ENCODE results near the gene TLCD3B. TPM values are rescaled to one million over a fixed set of nuclear protein-coding genes. Genes with fewer than 3 reads are reported as not detected.

Gene TLCD3B
- total RNA-seq, 1 experiment from 2014 or later, result 20.9 TPM

DNA sequence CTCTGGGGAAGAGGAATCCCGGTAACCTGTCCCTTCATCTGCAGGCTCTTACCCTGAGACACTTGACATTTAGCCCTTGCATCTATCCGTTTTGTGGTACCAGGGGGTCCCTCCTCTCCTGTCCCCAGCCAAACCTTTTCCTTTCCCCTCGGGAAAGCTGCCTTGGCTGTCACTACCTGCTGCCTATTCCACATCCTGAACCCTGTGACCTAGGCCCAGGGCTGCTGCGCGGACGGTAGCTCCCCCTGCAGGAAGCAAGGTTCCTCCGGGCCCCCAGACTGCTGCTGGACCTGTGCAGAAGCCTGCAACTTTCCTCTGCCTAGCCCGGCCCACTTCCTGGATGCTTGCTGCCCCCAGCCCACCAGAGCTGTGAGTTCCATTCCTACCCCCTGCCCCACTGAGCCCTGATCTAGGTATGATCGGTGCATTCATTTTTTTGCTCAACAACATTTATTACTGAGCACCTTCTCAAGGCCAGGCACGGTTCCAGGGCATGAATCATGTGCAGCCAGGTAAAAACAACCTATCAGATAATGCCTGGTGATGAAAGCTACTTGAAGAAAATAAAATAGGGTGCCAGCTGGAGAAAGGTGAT is 24.0 kb upstream of the TLCD3B start:
- Histone ChIP-seq H2AK5ac (ENCODE audit: insufficient read length, low read length) (no peak overlapping the region), H3K9me3 (ENCODE audit: control insufficient read depth, low read depth, low read length) (no peaks in the 10 kb centered on the region), H3K79me2 (ENCODE audit: insufficient read depth, low read length) (no peaks in the 10 kb centered on the region), H3K56ac (ENCODE audit: insufficient read length, low read depth, low read length) (no peak overlapping the region), H3K4me2 (ENCODE audit: insufficient read depth, insufficient read length, low read length) (no peak overlapping the region), H4K8ac (replicated peaks; ENCODE audit: insufficient read length, low read depth, low read length) (no peak overlapping the region), H3T11ph (ENCODE audit: low read length) (no peak overlapping the region), H3K27ac (ENCODE audit: insufficient read length, low read depth, low read length) (no peak overlapping the region), H3K23me2 (ENCODE audit: insufficient read length, low read depth, low read length, poor library complexity, severe bottlenecking) (peaks cover 9% of the 10 kb centered on the region), H4K20me1 (ENCODE audit: control insufficient read depth, insufficient read depth, insufficient read length) (no peaks in the 10 kb centered on the region), H2AFZ (ENCODE audit: low read length) (no peak overlapping the region), H3K4ac (ENCODE audit: low read depth, low read length) (no peak overlapping the region), H2BK20ac (ENCODE audit: low read depth, low read length, poor library complexity, severe bottlenecking) (no peak overlapping the region), H3K4me1 (ENCODE audit: insufficient read depth, low read length) (no peaks in the 10 kb centered on the region), H4K91ac (ENCODE audit: insufficient read length, low read depth, low read length) (no peak overlapping the region), H3K14ac (ENCODE audit: insufficient read depth, low read length) (no peak overlapping the region), H4K5ac (ENCODE audit: insufficient read length, low read depth, low read length) (no peak overlapping the region), H3K79me1 (ENCODE audit: insufficient read depth, low read depth, low read length, poor library complexity, severe bottlenecking) (no peaks in the 10 kb centered on the region), H3K23ac (ENCODE audit: insufficient read length, low read depth, low read length) (no peak overlapping the region), H2BK15ac (ENCODE audit: low read depth, low read length) (no peak overlapping the region), H2BK120ac (ENCODE audit: low read depth, low read length, poor library complexity, severe bottlenecking) (no peak overlapping the region), H2BK5ac (ENCODE audit: insufficient read length, low read length) (no peak overlapping the region), H3K18ac (ENCODE audit: insufficient read length, low read depth, low read length) (no peak overlapping the region), H3K9ac (ENCODE audit: extremely low read depth, insufficient read length, low read length) (no peak overlapping the region), H2BK12ac (ENCODE audit: insufficient read length, low read depth, low read length) (no peak overlapping the region), H3K27me3 (ENCODE audit: insufficient read depth, low read length) (no peaks in the 10 kb centered on the region)
- H3K36me3 Mint-ChIP-seq (ENCODE audit: insufficient read depth in 1 of 3, low read depth in 3 of 3), result no peaks in the 10 kb centered on the region
- peaks cover 13 to 16% of the 10 kb centered on the region in 2 experiments for H3K4me1 Mint-ChIP-seq
- no CpG with 5 or more reads among the region's 10 CpGs for WGBS (ENCODE audit: extremely low coverage, insufficient read length, low lambda C conversion rate)
- H3K27ac Mint-ChIP-seq, result no peak overlapping the region
- peak; percentile 86 for DNase-seq
- H3K9me3 Mint-ChIP-seq, result no peaks in the 10 kb centered on the region
- peaks cover 14% of the 10 kb centered on the region for H3K27me3 Mint-ChIP-seq (ENCODE audit: low read depth)
- TF ChIP-seq, protein P1, sequence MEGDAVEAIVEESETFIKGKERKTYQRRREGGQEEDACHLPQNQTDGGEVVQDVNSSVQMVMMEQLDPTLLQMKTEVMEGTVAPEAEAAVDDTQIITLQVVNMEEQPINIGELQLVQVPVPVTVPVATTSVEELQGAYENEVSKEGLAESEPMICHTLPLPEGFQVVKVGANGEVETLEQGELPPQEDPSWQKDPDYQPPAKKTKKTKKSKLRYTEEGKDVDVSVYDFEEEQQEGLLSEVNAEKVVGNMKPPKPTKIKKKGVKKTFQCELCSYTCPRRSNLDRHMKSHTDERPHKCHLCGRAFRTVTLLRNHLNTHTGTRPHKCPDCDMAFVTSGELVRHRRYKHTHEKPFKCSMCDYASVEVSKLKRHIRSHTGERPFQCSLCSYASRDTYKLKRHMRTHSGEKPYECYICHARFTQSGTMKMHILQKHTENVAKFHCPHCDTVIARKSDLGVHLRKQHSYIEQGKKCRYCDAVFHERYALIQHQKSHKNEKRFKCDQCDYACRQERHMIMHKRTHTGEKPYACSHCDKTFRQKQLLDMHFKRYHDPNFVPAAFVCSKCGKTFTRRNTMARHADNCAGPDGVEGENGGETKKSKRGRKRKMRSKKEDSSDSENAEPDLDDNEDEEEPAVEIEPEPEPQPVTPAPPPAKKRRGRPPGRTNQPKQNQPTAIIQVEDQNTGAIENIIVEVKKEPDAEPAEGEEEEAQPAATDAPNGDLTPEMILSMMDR (conservative IDR thresholded peaks at IDR 0.05), result peak; percentile 84
- H3K4me3 Mint-ChIP-seq, result peak overlapping the region; percentile 32 to 69; a peak in 3 of 5 replicates

Data from H9 (cell line).